Vagina (tissue), 2 donors: ENCODE measurements around the gene SBK2.

Source experiments
- CTCF ChIP-seq, 3 experiments: fragments of 450-650 bp in 2 of 3; fragments of 200-600 bp in 1 of 3; sonication (generic) in 1 of 3; IDR thresholded peaks; one replicate each; pipeline ENCODE4 v1.5.1; 2017 to 2019; ENCODE audit warnings: antibody characterized with exemption in 3 of 3, mild to moderate bottlenecking in 2 of 3, moderate library complexity in 2 of 3
- POLR2A ChIP-seq, 2 donors: fragments of 450-650 bp; IDR thresholded peaks; one replicate each; pipeline ENCODE4 v1.6.1; 2017; ENCODE audit warnings: antibody characterized with exemption in 2 of 2, mild to moderate bottlenecking in 2 of 2, moderate library complexity in 2 of 2
- POLR2AphosphoS5 ChIP-seq, 2 donors: sonication (generic); formaldehyde crosslinking; IDR thresholded peaks; one replicate each; pipeline ENCODE4 v1.9.0; 2017; ENCODE audit warnings: antibody characterized with exemption in 2 of 2, mild to moderate bottlenecking in 2 of 2, low read depth in 1 of 2; ENCODE audit not compliant: insufficient read depth in 1 of 2

- TF ChIP-seq POLR2A (IDR thresholded peaks at IDR 0.05) (no peak), CTCF (IDR thresholded peaks at IDR 0.05) (no peak), POLR2AphosphoS5 (IDR thresholded peaks at IDR 0.05; ENCODE audit: insufficient read depth in 1 of 2, low read depth in 1 of 2) (no peak)
These were observed 6.6 kb upstream of the SBK2 start for GRCh38 chr19:55543567-55543966.
